ENCODE results near the gene AP3B1.

GRCh38 chr5:78182838-78183237, 111.7 kb downstream of the AP3B1 start:
- TF ChIP-seq CTCF (conservative IDR thresholded peaks at IDR 0.05) (no peak), ZFX (IDR thresholded peaks at IDR 0.05) (no peak)

Data from C4-2B (cell line).